ENCODE results near the gene DEFB114.

Gene DEFB114

GRCh38 chr6:49964064-49964463 is at the start of gene DEFB114:
TSS of gene DEFB114 (minus strand) at chr6:49964164. CDS start at chr6:49964105, 59 bp downstream.
- H3K27me3 Mint-ChIP-seq (ENCODE audit: low read depth) = no peaks in the 10 kb centered on the region
- H3K9me3 Mint-ChIP-seq = no peaks in the 10 kb centered on the region
- H3K4me3 Mint-ChIP-seq = no peak within 1 kb of the TSS
- H3K27ac Mint-ChIP-seq = no peak within 1 kb of the TSS
- H3K4me1 Mint-ChIP-seq (ENCODE audit: low read depth) = no peaks in the 10 kb centered on the region
- H3K36me3 Mint-ChIP-seq (ENCODE audit: low read depth) = no peaks in the 10 kb centered on the region

DNA sequence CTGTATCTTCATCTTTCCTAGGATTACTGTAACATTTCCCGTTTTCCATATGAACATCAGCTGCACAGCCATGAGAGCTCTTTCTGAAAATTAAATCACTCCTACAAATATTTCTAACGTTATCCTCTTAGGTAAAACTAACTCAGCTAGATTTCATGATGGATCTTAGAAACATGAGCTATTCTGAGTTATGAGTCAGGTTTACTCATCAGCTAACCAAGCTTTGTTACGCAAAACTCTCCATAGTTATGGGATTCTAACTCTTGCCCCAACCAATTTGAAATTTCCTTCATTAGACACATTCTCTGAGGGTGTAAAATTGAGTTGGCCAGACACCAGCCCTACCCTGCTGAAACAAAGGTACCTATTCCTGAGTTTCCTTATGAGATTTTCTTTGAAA is 43.9 kb upstream of the DEFB114 start:
- Mint-ChIP-seq H3K4me1 (ENCODE audit: low read depth) (no peaks in the 10 kb centered on the region), H3K27me3 (ENCODE audit: low read depth) (no peaks in the 10 kb centered on the region), H3K9me3 (no peaks in the 10 kb centered on the region), H3K36me3 (ENCODE audit: low read depth) (no peaks in the 10 kb centered on the region), H3K27ac (no peak overlapping the region), H3K4me3 (no peak overlapping the region)

GRCh38 chr6:50003139-50003538 is 39.2 kb upstream of the DEFB114 start:
- Mint-ChIP-seq H3K36me3 (ENCODE audit: low read depth) (no peaks in the 10 kb centered on the region), H3K27ac (no peak overlapping the region), H3K9me3 (no peaks in the 10 kb centered on the region), H3K27me3 (ENCODE audit: low read depth) (no peaks in the 10 kb centered on the region), H3K4me1 (ENCODE audit: low read depth) (no peaks in the 10 kb centered on the region), H3K4me3 (no peak overlapping the region)

DNA sequence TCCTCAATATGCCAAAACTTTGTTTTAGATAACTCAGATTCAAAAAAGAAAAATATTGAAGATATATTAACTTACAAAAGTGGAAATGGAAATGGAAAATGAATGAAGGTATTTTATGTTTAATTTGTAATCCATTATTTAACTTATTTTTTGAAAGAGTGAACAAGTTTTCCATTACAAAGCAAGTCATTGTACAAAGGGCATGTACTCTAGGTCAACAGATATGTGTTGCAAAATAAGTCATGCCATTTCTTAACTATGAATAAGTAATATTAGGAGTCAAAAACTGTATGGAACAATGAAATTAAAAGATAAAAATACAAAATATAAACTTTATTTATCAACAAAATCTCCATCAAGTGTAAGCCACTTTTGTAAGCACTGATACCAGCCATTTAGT is 31.3 kb upstream of the DEFB114 start:
- Mint-ChIP-seq H3K27me3 (ENCODE audit: low read depth) (no peaks in the 10 kb centered on the region), H3K4me1 (ENCODE audit: low read depth) (no peaks in the 10 kb centered on the region), H3K9me3 (no peaks in the 10 kb centered on the region), H3K4me3 (no peak overlapping the region), H3K36me3 (ENCODE audit: low read depth) (no peaks in the 10 kb centered on the region), H3K27ac (no peak overlapping the region)

DNA sequence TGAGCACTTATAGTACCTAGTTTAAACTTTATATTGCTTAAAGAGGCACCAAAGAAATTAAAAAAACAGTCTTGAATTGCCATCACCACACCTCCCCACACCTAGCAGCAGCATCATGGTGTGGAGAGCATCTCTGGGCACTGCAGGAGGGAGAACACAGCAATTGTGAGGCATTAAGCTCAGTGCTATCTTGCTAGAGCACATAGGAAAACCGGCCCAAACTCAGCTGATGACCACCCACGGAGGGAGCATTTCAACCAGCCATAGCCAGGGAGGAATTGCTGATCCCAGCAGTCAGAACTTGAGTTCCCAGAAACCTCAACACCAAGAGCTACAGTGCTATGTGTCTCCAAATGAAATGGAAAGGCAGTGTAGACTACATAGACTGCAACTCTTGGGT is 24.9 kb upstream of the DEFB114 start:
- no peak overlapping the region for H3K4me3 Mint-ChIP-seq
- H3K36me3 Mint-ChIP-seq (ENCODE audit: low read depth) = no peaks in the 10 kb centered on the region
- no peaks in the 10 kb centered on the region for H3K27me3 Mint-ChIP-seq (ENCODE audit: low read depth)
- no peaks in the 10 kb centered on the region for H3K9me3 Mint-ChIP-seq
- H3K4me1 Mint-ChIP-seq (ENCODE audit: low read depth) = no peaks in the 10 kb centered on the region
- no peak overlapping the region for H3K27ac Mint-ChIP-seq

- no peaks in the 10 kb centered on the region for H3K4me1 Mint-ChIP-seq (ENCODE audit: low read depth)
- no peaks in the 10 kb centered on the region for H3K36me3 Mint-ChIP-seq (ENCODE audit: low read depth)
- H3K27ac Mint-ChIP-seq = no peak overlapping the region
- H3K4me3 Mint-ChIP-seq = no peak overlapping the region
- H3K27me3 Mint-ChIP-seq (ENCODE audit: low read depth) = no peaks in the 10 kb centered on the region
- no peaks in the 10 kb centered on the region for H3K9me3 Mint-ChIP-seq
Observed at GRCh38 chr6:49987749-49988148, 23.8 kb upstream of the DEFB114 start.

- Mint-ChIP-seq H3K4me3 (no peak overlapping the region), H3K27ac (no peak overlapping the region), H3K9me3 (no peaks in the 10 kb centered on the region), H3K4me1 (ENCODE audit: low read depth) (no peaks in the 10 kb centered on the region), H3K27me3 (ENCODE audit: low read depth) (no peaks in the 10 kb centered on the region), H3K36me3 (ENCODE audit: low read depth) (no peaks in the 10 kb centered on the region)
Observed at GRCh38 chr6:49986551-49986950, 22.6 kb upstream of the DEFB114 start.

- Mint-ChIP-seq H3K27ac (no peak overlapping the region), H3K36me3 (ENCODE audit: low read depth) (no peaks in the 10 kb centered on the region), H3K4me3 (no peak overlapping the region), H3K27me3 (ENCODE audit: low read depth) (no peaks in the 10 kb centered on the region), H3K9me3 (no peaks in the 10 kb centered on the region), H3K4me1 (ENCODE audit: low read depth) (peaks cover 16% of the 10 kb centered on the region)
Observed at GRCh38 chr6:49982046-49982445, 18.1 kb upstream of the DEFB114 start.

DNA sequence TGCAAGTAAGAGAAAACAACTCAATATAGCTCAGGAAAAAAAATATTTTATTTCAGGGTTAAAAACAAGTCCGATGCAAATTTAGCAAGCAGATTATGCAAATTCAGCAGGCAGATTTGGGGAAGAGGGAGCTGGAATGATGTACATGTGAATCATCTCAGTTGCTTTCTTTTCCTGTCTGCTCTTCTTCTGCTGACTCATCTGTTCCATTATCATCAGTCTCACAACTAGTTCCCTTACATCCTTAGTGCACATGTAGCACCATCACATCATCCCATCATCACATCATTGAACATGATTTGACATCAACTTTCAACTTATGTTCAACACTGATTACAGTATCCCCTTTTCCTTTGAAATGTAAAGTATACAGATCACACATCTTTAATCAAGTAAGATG is 16.9 kb upstream of the DEFB114 start:
- H3K36me3 Mint-ChIP-seq (ENCODE audit: low read depth) = no peaks in the 10 kb centered on the region
- no peaks in the 10 kb centered on the region for H3K27me3 Mint-ChIP-seq (ENCODE audit: low read depth)

DNA sequence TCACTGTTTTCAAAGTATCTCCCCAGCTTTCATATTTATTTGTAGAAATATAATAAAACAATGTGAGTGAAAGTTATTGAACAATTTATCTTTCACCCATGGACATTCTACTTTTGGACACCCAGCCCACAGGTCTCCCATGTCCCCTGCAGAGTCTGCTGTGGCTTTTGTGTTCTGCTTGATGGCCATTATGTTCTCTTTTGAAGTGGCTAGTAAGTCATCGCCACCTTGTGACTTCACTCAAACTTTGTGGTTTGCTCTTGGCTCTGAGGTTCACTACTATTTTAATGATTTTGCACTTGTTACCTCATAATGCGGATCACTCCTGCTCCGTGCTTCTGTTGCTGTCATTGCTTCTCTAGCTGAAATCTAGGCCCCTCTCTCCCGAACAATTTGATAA is 15.6 kb upstream of the DEFB114 start:
- H3K4me3 Mint-ChIP-seq = no peak overlapping the region
- peaks cover 16% of the 10 kb centered on the region for H3K4me1 Mint-ChIP-seq (ENCODE audit: low read depth)
- H3K9me3 Mint-ChIP-seq = no peaks in the 10 kb centered on the region
- H3K27me3 Mint-ChIP-seq (ENCODE audit: low read depth) = no peaks in the 10 kb centered on the region
- no peaks in the 10 kb centered on the region for H3K36me3 Mint-ChIP-seq (ENCODE audit: low read depth)
- no peak overlapping the region for H3K27ac Mint-ChIP-seq

More for the DNA sequence above, 16.9 kb upstream of the DEFB114 start:
- no peaks in the 10 kb centered on the region for H3K9me3 Mint-ChIP-seq
- no peak overlapping the region for H3K27ac Mint-ChIP-seq
- no peak overlapping the region for H3K4me3 Mint-ChIP-seq
- peaks cover 16% of the 10 kb centered on the region for H3K4me1 Mint-ChIP-seq (ENCODE audit: low read depth)

GRCh38 chr6:49978332-49979226 is 14.6 kb upstream of the DEFB114 start:
- Mint-ChIP-seq H3K4me1 (ENCODE audit: low read depth) (peaks cover 16% of the 10 kb centered on the region), H3K27me3 (ENCODE audit: low read depth) (no peaks in the 10 kb centered on the region), H3K9me3 (no peaks in the 10 kb centered on the region), H3K27ac (no peak overlapping the region), H3K4me3 (peak overlapping the region; percentile 74), H3K36me3 (ENCODE audit: low read depth) (no peaks in the 10 kb centered on the region)

GRCh38 chr6:49969605-49970004 is 5.6 kb upstream of the DEFB114 start, which contains the start of gene DEFB113:
TSS of gene DEFB113 (minus strand) at chr6:49969625. CDS start at chr6:49969625, 0 bp downstream.
- no peak within 1 kb of the TSS for H3K4me3 Mint-ChIP-seq
- no peaks in the 10 kb centered on the region for H3K27me3 Mint-ChIP-seq (ENCODE audit: low read depth)
- H3K27ac Mint-ChIP-seq = no peak within 1 kb of the TSS
- H3K4me1 Mint-ChIP-seq (ENCODE audit: low read depth) = no peaks in the 10 kb centered on the region
- H3K36me3 Mint-ChIP-seq (ENCODE audit: low read depth) = no peaks in the 10 kb centered on the region
- H3K9me3 Mint-ChIP-seq = no peaks in the 10 kb centered on the region

DNA sequence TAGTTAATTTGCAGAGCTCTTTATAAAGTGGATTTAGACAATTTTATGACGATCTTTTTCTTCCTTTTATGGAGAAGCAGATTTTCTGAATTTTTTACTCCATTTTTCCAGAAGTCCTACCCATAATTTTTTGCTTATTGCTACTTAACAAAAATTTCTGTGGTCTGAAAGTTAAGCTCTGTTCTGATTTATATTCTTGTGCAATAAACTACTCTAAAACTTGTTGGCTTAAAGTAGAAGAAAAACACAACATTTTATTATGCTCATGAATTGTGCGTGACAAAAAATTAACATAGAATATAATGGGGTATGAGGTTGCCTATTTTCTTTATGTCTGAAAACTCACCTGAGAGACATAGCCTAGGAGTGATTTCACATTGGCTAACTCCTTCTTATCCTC is 2.9 kb upstream of the DEFB114 start:
- Mint-ChIP-seq H3K27ac (no peak overlapping the region), H3K36me3 (ENCODE audit: low read depth) (no peaks in the 10 kb centered on the region), H3K4me1 (ENCODE audit: low read depth) (no peaks in the 10 kb centered on the region), H3K27me3 (ENCODE audit: low read depth) (no peaks in the 10 kb centered on the region), H3K9me3 (no peaks in the 10 kb centered on the region), H3K4me3 (no peak overlapping the region)

DNA sequence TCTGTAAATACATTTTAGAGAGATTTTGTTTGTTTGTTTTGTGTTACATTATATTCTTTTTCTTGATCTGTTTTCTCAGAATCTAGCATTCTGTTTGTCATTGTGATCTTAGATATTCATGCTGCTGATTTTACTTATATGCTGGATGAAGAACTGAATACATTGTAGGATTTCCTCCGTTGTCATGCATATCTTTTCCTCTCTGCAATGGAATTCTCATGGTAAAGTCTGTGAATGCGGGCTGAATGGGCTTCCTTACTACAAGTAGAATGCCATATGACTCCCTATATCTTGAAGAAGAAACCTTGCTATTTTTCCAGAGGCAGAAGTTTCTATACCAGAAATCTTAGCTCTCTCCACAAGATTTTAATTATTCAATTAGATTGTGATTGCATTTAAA is 2.4 kb upstream of the DEFB114 start:
- Mint-ChIP-seq H3K27me3 (ENCODE audit: low read depth) (no peaks in the 10 kb centered on the region), H3K9me3 (no peaks in the 10 kb centered on the region), H3K4me1 (ENCODE audit: low read depth) (no peaks in the 10 kb centered on the region), H3K36me3 (ENCODE audit: low read depth) (no peaks in the 10 kb centered on the region), H3K4me3 (no peak overlapping the region), H3K27ac (no peak overlapping the region)

DNA sequence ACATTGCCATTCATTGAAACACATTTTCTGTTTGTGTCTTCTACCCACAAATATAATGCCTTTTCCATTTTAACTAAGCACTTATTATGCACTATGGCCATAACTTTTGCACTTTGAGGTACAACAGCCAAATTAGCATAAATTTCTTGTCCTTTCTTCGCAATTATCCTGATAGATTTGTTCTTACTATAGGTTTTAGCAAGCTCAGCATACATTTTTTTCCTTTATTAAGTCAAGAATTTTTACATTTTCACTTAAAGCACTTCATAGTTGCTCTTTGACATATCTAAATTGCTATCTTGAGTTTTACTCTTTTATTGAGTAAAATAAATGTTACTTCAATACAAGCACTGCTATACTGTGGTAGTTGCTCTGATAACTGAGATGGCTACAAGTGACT is 5.8 kb downstream of the DEFB114 start:
- Mint-ChIP-seq H3K4me1 (ENCODE audit: low read depth) (no peaks in the 10 kb centered on the region), H3K4me3 (no peak overlapping the region)

More for the DNA sequence above, 5.8 kb downstream of the DEFB114 start:
- no peaks in the 10 kb centered on the region for H3K27me3 Mint-ChIP-seq (ENCODE audit: low read depth)
- no peaks in the 10 kb centered on the region for H3K36me3 Mint-ChIP-seq (ENCODE audit: low read depth)
- no peak overlapping the region for H3K27ac Mint-ChIP-seq
- no peaks in the 10 kb centered on the region for H3K9me3 Mint-ChIP-seq

Measured in T-helper 1 cell treated with Interleukin-12 subunit alpha and Interleukin-12 subunit beta and Interleukin-4 antibody, amounts not matched to agents 30 μg/mL and 1 μg/mL, for 36 hours (primary cell).